Activated CD8-positive, alpha-beta T cell treated with anti-CD3 and anti-CD28 coated beads, Interleukin-2, amount 10 ng/mL, durations not matched to agents 7 days and 5 days (primary cell): ENCODE measurements around the gene MYBPC1. TPM values are rescaled to one million over a fixed set of nuclear protein-coding genes. Genes with fewer than 3 reads are reported as not detected.

Source experiments
- ATAC-seq: fragments of 150-1000 bp; cut with Tn5 transposase; one replicate; pipeline ENCODE4 v1.10.0; 2021; ENCODE audit warnings: moderate library complexity
- CTCF ChIA-PET: fragments of 350-600 bp; sonication (Branson Sonifier 250); formaldehyde crosslinking; loops from one replicate; lab custom pipeline; 2021; ENCODE audit warnings: antibody characterized with exemption; lab: Charles Lee
- POLR2A ChIA-PET: fragments of 350-600 bp; sonication (Branson Sonifier 250); formaldehyde crosslinking; loops from one replicate; lab custom pipeline; 2021; ENCODE audit warnings: antibody characterized with exemption; lab: Charles Lee
- DNase-seq: peaks from one replicate; pipeline ENCODE4 v3.0.0-alpha.2; 2020
- H3K27ac Mint-ChIP-seq: one replicate; pipeline ENCODE4 v1.8.0; 2021; ENCODE audit warnings: mild to moderate bottlenecking, mixed read lengths
- H3K27me3 Mint-ChIP-seq: one replicate; pipeline ENCODE4 v1.8.0; 2021; ENCODE audit warnings: low read depth, mixed read lengths
- H3K36me3 Mint-ChIP-seq: one replicate; pipeline ENCODE4 v1.8.0; 2021; ENCODE audit warnings: low read depth, mixed read lengths
- H3K4me1 Mint-ChIP-seq: one replicate; pipeline ENCODE4 v1.8.0; 2021; ENCODE audit warnings: low read depth, mixed read lengths
- H3K4me3 Mint-ChIP-seq: one replicate; pipeline ENCODE4 v1.8.0; 2021; ENCODE audit warnings: mild to moderate bottlenecking, mixed read lengths
- H3K9me3 Mint-ChIP-seq: one replicate; pipeline ENCODE4 v1.8.0; 2022; ENCODE audit warnings: mixed read lengths; ENCODE audit not compliant: insufficient read depth
- total RNA-seq, 2 experiments: library from RNA; stranded (reverse); gene quantifications; one replicate each; pipeline ENCODE4 v1.2.3, GENCODE V29; 2021

The MYBPC1 gene
- total RNA-seq, 2 experiments from 2014 or later = not detected

- H3K27ac Mint-ChIP-seq = peak overlapping the region; percentile 79
- DNase-seq = no peak
Measured at GRCh38 chr12:101697930-101698799, 103.4 kb downstream of the MYBPC1 start.

GRCh38 chr12:101698800-101699347 is 104.1 kb downstream of the MYBPC1 start:
- Mint-ChIP-seq H3K36me3 (no peaks in the 10 kb centered on the region), H3K4me3 (peak overlapping the region; percentile 83), H3K27ac (no peak overlapping the region), H3K9me3 (no peaks in the 10 kb centered on the region), H3K27me3 (peaks cover 3% of the 10 kb centered on the region), H3K4me1 (peaks cover 25% of the 10 kb centered on the region)
- DNase-seq = no peak
- ATAC-seq = no peak
- POLR2A ChIA-PET = no interaction called here
- CTCF ChIA-PET = interaction anchor here (0.7 to 1.2 kb wide), 4 partner anchors 9 to 96 kb away, joined by 3 to 5 read pairs (median 3); no protein-coding TSS in a partner anchor

More at GRCh38 chr12:101697930-101698799, 103.4 kb downstream of the MYBPC1 start:
- Mint-ChIP-seq H3K27me3 (peaks cover 3% of the 10 kb centered on the region), H3K4me1 (peaks cover 25% of the 10 kb centered on the region), H3K9me3 (no peaks in the 10 kb centered on the region), H3K4me3 (peak overlapping the region; percentile 83), H3K36me3 (no peaks in the 10 kb centered on the region)
- POLR2A ChIA-PET = no interaction called here
- peak; percentile 50 for ATAC-seq
- CTCF ChIA-PET = interaction anchor here (0.7 to 1.2 kb wide), 3 partner anchors 10 to 97 kb away, joined by 3 to 5 read pairs (median 3); no protein-coding TSS in a partner anchor

- Mint-ChIP-seq H3K4me1 (peaks cover 25% of the 10 kb centered on the region), H3K27me3 (peaks cover 2% of the 10 kb centered on the region), H3K27ac (no peak overlapping the region), H3K9me3 (no peaks in the 10 kb centered on the region), H3K4me3 (no peak overlapping the region), H3K36me3 (no peaks in the 10 kb centered on the region)
- ATAC-seq = no peak
- POLR2A ChIA-PET = no interaction called here
- no peak for DNase-seq
- CTCF ChIA-PET = interaction anchor here (1.1 kb wide), 1 partner anchor 17 kb away, joined by 3 read pairs; no protein-coding TSS in a partner anchor
Measured at GRCh38 chr12:101700299-101700820, 105.6 kb downstream of the MYBPC1 start.

- Mint-ChIP-seq H3K4me1 (peaks cover 9% of the 10 kb centered on the region), H3K9me3 (no peaks in the 10 kb centered on the region), H3K4me3 (no peak overlapping the region), H3K36me3 (no peaks in the 10 kb centered on the region), H3K27ac (no peak overlapping the region), H3K27me3 (no peaks in the 10 kb centered on the region)
- ATAC-seq = no peak
- POLR2A ChIA-PET = interaction anchor here (0.6 kb wide), 1 partner anchor 17 kb away, joined by 3 read pairs; no protein-coding TSS in a partner anchor
- DNase-seq = no peak
- CTCF ChIA-PET = no interaction called here
Measured at GRCh38 chr12:101703487-101703886, 108.7 kb downstream of the MYBPC1 start.

- Mint-ChIP-seq H3K27ac (no peak overlapping the region), H3K4me1 (peaks cover 16% of the 10 kb centered on the region), H3K36me3 (no peaks in the 10 kb centered on the region), H3K27me3 (no peaks in the 10 kb centered on the region), H3K9me3 (no peaks in the 10 kb centered on the region), H3K4me3 (no peak overlapping the region)
- ChIA-PET CTCF (interaction anchor here (0.9 to 1.0 kb wide), 2 partner anchors 15 to 27 kb away, joined by 3 read pairs; no protein-coding TSS in a partner anchor), POLR2A (no interaction called here)
- DNase-seq (no peak), ATAC-seq (no peak)
Measured at GRCh38 chr12:101706403-101706802, 111.6 kb downstream of the MYBPC1 start.

GRCh38 chr12:101707131-101707782 is 112.5 kb downstream of the MYBPC1 start:
- ChIA-PET CTCF (interaction anchor here (1.5 kb wide), 1 partner anchor 9 kb away, joined by 5 read pairs; no protein-coding TSS in a partner anchor), POLR2A (no interaction called here)
- DNase-seq (no peak), ATAC-seq (no peak)
- Mint-ChIP-seq H3K4me3 (no peak overlapping the region), H3K4me1 (peaks cover 16% of the 10 kb centered on the region), H3K36me3 (no peaks in the 10 kb centered on the region), H3K27me3 (no peaks in the 10 kb centered on the region), H3K27ac (no peak overlapping the region), H3K9me3 (no peaks in the 10 kb centered on the region)

GRCh38 chr12:101710288-101710687 is 115.5 kb downstream of the MYBPC1 start:
- H3K4me1 Mint-ChIP-seq = peaks cover 16% of the 10 kb centered on the region
- no peaks in the 10 kb centered on the region for H3K9me3 Mint-ChIP-seq
- H3K4me3 Mint-ChIP-seq = no peak overlapping the region
- ChIA-PET CTCF (no interaction called here), POLR2A (no interaction called here)
- ATAC-seq (no peak), DNase-seq (no peak)
- no peaks in the 10 kb centered on the region for H3K27me3 Mint-ChIP-seq
- H3K36me3 Mint-ChIP-seq = no peaks in the 10 kb centered on the region
- H3K27ac Mint-ChIP-seq = no peak overlapping the region

- Mint-ChIP-seq H3K4me3 (no peak overlapping the region), H3K27me3 (no peaks in the 10 kb centered on the region), H3K9me3 (no peaks in the 10 kb centered on the region), H3K27ac (no peak overlapping the region), H3K4me1 (peaks cover 16% of the 10 kb centered on the region), H3K36me3 (no peaks in the 10 kb centered on the region)
- DNase-seq (no peak), ATAC-seq (no peak)
- POLR2A ChIA-PET = no interaction called here
- CTCF ChIA-PET = interaction anchor here (1.4 kb wide), 1 partner anchor 43 kb away, joined by 3 read pairs; no protein-coding TSS in a partner anchor
Measured at GRCh38 chr12:101713059-101713682, 118.4 kb downstream of the MYBPC1 start.

GRCh38 chr12:101713930-101714329 is 119.2 kb downstream of the MYBPC1 start:
- DNase-seq (no peak), ATAC-seq (no peak)
- ChIA-PET POLR2A (interaction anchor here (0.6 kb wide), 1 partner anchor 26 kb away, joined by 3 read pairs; no protein-coding TSS in a partner anchor), CTCF (interaction anchor here (1.4 kb wide), 1 partner anchor 43 kb away, joined by 3 read pairs; no protein-coding TSS in a partner anchor)
- Mint-ChIP-seq H3K4me3 (no peak overlapping the region), H3K27me3 (no peaks in the 10 kb centered on the region), H3K36me3 (peaks cover 2% of the 10 kb centered on the region), H3K9me3 (no peaks in the 10 kb centered on the region), H3K4me1 (peaks cover 15% of the 10 kb centered on the region), H3K27ac (no peak overlapping the region)

GRCh38 chr12:101714877-101715444 is 120.2 kb downstream of the MYBPC1 start:
- H3K9me3 Mint-ChIP-seq = no peaks in the 10 kb centered on the region
- ATAC-seq (no peak), DNase-seq (no peak)
- POLR2A ChIA-PET = no interaction called here
- CTCF ChIA-PET = interaction anchor here (0.9 kb wide), 1 partner anchor 42 kb away, joined by 3 read pairs; no protein-coding TSS in a partner anchor
- no peak overlapping the region for H3K4me3 Mint-ChIP-seq
- H3K36me3 Mint-ChIP-seq = peaks cover 2% of the 10 kb centered on the region
- H3K27me3 Mint-ChIP-seq = no peaks in the 10 kb centered on the region
- no peak overlapping the region for H3K27ac Mint-ChIP-seq
- H3K4me1 Mint-ChIP-seq = peaks cover 6% of the 10 kb centered on the region
